Liver (tissue), 9 donors: ENCODE measurements around the gene APBA3. TPM values are rescaled to one million over a fixed set of nuclear protein-coding genes. Genes with fewer than 3 reads are reported as not detected.

Source experiments
- DNase-seq: peaks from one replicate; pipeline ENCODE4 v3.0.0-alpha.2; 2017; ENCODE audit warnings: low spot score
- H3K27ac ChIP-seq, 2 donors: one replicate each; pipeline ENCODE4 v1.7.0; 2013; ENCODE audit warnings: inconsistent platforms in 2 of 2, low read length in 2 of 2, control low read depth in 1 of 2, low read depth in 1 of 2, mild to moderate bottlenecking in 1 of 2
- H3K27me3 ChIP-seq, 4 donors: one replicate each; pipeline versions ENCODE4 v1.6.1 to v1.7.0; 2013; ENCODE audit warnings: low read length in 3 of 4, inconsistent platforms in 1 of 4, mild to moderate bottlenecking in 1 of 4, moderate library complexity in 1 of 4; ENCODE audit not compliant: control insufficient read depth in 4 of 4, insufficient read depth in 4 of 4
- H3K36me3 ChIP-seq, 4 donors: one replicate each; pipeline versions ENCODE4 v1.6.1 to v1.7.0; 2013; ENCODE audit warnings: low read length in 3 of 4, mild to moderate bottlenecking in 3 of 4, low read depth in 1 of 4, moderate library complexity in 1 of 4; ENCODE audit not compliant: control insufficient read depth in 4 of 4, insufficient read depth in 3 of 4
- H3K4me1 ChIP-seq, 4 donors: one replicate each; pipeline versions ENCODE4 v1.6.1 to v1.7.0; 2013; ENCODE audit warnings: low read length in 3 of 4, mild to moderate bottlenecking in 3 of 4, moderate library complexity in 1 of 4; ENCODE audit not compliant: control insufficient read depth in 4 of 4, insufficient read depth in 4 of 4
- H3K4me3 ChIP-seq, 3 donors: one replicate each; pipeline versions ENCODE4 v1.6.1 to v1.7.0; 2013; ENCODE audit warnings: low read length in 3 of 3, control low read depth in 1 of 3, low read depth in 1 of 3, mild to moderate bottlenecking in 1 of 3
- H3K9ac ChIP-seq, 2 donors: one replicate each; pipeline ENCODE4 v1.7.0; 2013; ENCODE audit warnings: low read length in 2 of 2, mild to moderate bottlenecking in 2 of 2, moderate library complexity in 2 of 2, control low read depth in 1 of 2, low read depth in 1 of 2
- H3K9me3 ChIP-seq, 4 donors: one replicate each; pipeline versions ENCODE4 v1.6.1 to v1.7.0; 2013; ENCODE audit warnings: low read length in 3 of 4; ENCODE audit not compliant: control insufficient read depth in 4 of 4
- EGR1 ChIP-seq, 2 donors: IDR thresholded peaks; 2 replicates each; pipeline ENCODE4 v1.6.1; 2016 to 2018; ENCODE audit warnings: antibody characterized with exemption in 2 of 2, low read depth in 2 of 2
- FOXA1 ChIP-seq: IDR thresholded peaks from 2 replicates; pipeline ENCODE4 v1.6.1; 2016; ENCODE audit warnings: antibody characterized with exemption
- FOXA2 ChIP-seq: IDR thresholded peaks from 2 replicates; pipeline ENCODE4 v1.6.1; 2016; ENCODE audit warnings: antibody characterized with exemption
- GABPA ChIP-seq, 2 donors: IDR thresholded peaks in 1 of 2; conservative IDR thresholded peaks in 1 of 2; 2 replicates each; pipeline ENCODE4 v1.6.1; 2016; ENCODE audit warnings: antibody characterized with exemption in 2 of 2, mild to moderate bottlenecking in 1 of 2, moderate library complexity in 1 of 2
- HNF4A ChIP-seq, 2 donors: conservative IDR thresholded peaks; 2 replicates each; pipeline ENCODE4 v1.6.1; 2016; ENCODE audit warnings: antibody characterized with exemption in 2 of 2, mild to moderate bottlenecking in 2 of 2
- HNF4G ChIP-seq: IDR thresholded peaks from 2 replicates; pipeline ENCODE4 v1.6.1; 2016; ENCODE audit warnings: antibody characterized with exemption
- JUND ChIP-seq, 2 donors: IDR thresholded peaks; 2 replicates each; pipeline ENCODE4 v1.6.1; 2016; ENCODE audit warnings: antibody characterized with exemption in 2 of 2
- NR2F2 ChIP-seq: IDR thresholded peaks from 2 replicates; pipeline ENCODE4 v1.6.1; 2016; ENCODE audit warnings: antibody characterized with exemption
- RAD21 ChIP-seq, 2 donors: IDR thresholded peaks; 2 replicates each; pipeline ENCODE4 v1.6.1; 2016; ENCODE audit warnings: antibody characterized with exemption in 2 of 2, mild to moderate bottlenecking in 2 of 2
- REST ChIP-seq: IDR thresholded peaks from 2 replicates; pipeline ENCODE4 v1.6.1; 2016; ENCODE audit warnings: antibody characterized with exemption, mild to moderate bottlenecking
- RXRA ChIP-seq, 2 donors: IDR thresholded peaks; 2 replicates each; pipeline ENCODE4 v1.6.1; 2017 to 2018; ENCODE audit warnings: antibody characterized with exemption in 2 of 2, mild to moderate bottlenecking in 1 of 2
- SP1 ChIP-seq: IDR thresholded peaks from 2 replicates; pipeline ENCODE4 v1.6.1; 2018; ENCODE audit warnings: antibody characterized with exemption, mild to moderate bottlenecking
- TAF1 ChIP-seq: conservative IDR thresholded peaks from 2 replicates; pipeline ENCODE4 v1.6.1; 2016; ENCODE audit warnings: antibody characterized with exemption, mild to moderate bottlenecking
- YY1 ChIP-seq: IDR thresholded peaks from 2 replicates; pipeline ENCODE4 v1.6.1; 2016; ENCODE audit warnings: antibody characterized with exemption, mild to moderate bottlenecking
- ZBTB33 ChIP-seq: IDR thresholded peaks from 2 replicates; pipeline ENCODE4 v1.6.1; 2016; ENCODE audit warnings: antibody characterized with exemption
- WGBS: extraction: QIAGEN DNeasy Blood & Tissue Kit; methylation state at CpG from one replicate; pipeline ENCODE4 v1.1.7; 2013; 5-methylcytosine and 5-hydroxymethylcytosine counted together
- polyA plus RNA-seq, 2 donors: library from polyadenylated mRNA; stranded (reverse) in 1 of 2; unstranded in 1 of 2; fragments of 200-250 nt in 1 of 2; fragments of >200 nt in 1 of 2; fragmentation: Nextera tagmentation in 1 of 2; extraction: Ambion mirVana in 1 of 2; gene quantifications; one replicate each; pipeline versions ENCODE4 v1.2.1 to v1.2.3, GENCODE V29; 2013 to 2015
- total RNA-seq, 2 donors: library from RNA; depleted of rRNA; stranded (reverse); fragments of >200 nt; gene quantifications; one replicate each; pipeline ENCODE4 v1.2.3, GENCODE V29; 2014
- TF ChIP-seq, protein P1 (sequence below): fragments of 150-350 bp; IDR thresholded peaks from 2 replicates; pipeline ENCODE4 v1.5.1; 2017; ENCODE audit warnings: improper control_type of control experiment, low read depth, low read length; ENCODE audit not compliant: missing input control
- TF ChIP-seq, protein P2 (sequence below): IDR thresholded peaks from 2 replicates; pipeline ENCODE4 v1.6.1; 2016; ENCODE audit warnings: antibody characterized with exemption
- donor health status: healthy.
- donor health status: healthy.
- donor health status: healthy.
- donor health status: healthy.
- donor health status: healthy.

The APBA3 gene
- total and polyA plus RNA-seq, 4 donors, result 6.4 to 24.3 (median 10.7) TPM

DNA sequence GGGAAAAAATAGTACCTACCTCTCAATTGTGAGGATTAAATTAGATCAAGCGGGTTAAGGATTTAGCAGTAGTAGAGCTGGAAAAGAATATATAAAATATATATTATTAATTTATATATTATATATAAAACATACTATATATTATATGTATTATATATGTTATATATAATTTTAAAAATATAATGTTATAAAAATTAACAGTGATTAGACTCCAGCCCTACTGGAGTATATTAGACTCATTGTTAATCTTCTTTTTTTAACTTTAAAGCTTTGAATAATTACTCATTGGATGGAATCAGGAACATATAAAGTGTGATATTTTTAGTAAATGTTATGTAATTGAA, 610 bp upstream of the APBA3 start:
- peak overlapping the region; percentile 94 to 100 for H3K27ac ChIP-seq
- H3K27me3 ChIP-seq, result no peaks in the 10 kb centered on the region
- no peaks in the 10 kb centered on the region for H3K9me3 ChIP-seq
- H3K4me1 ChIP-seq, result peaks cover 5 to 22% (median 14%) of the 10 kb centered on the region in 4 donors
- peaks cover 0 to 18% (median 7%) of the 10 kb centered on the region in 4 donors for H3K36me3 ChIP-seq
- WGBS, result 75% methylated on average over 1 of the region's 1 CpG
- no peak for DNase-seq
- H3K9ac ChIP-seq, result no peak overlapping the region
- H3K4me3 ChIP-seq, result no peak overlapping the region
- TF ChIP-seq REST, result no peak
- no peak for TF ChIP-seq YY1
- no peak for TF ChIP-seq RXRA (IDR thresholded peaks at IDR 0.05)
- no peak for TF ChIP-seq NR2F2
- TF ChIP-seq GABPA (IDR thresholded peaks at IDR 0.05 in 1 of 2, conservative IDR thresholded peaks at IDR 0.05 in 1 of 2), result no peak
- TF ChIP-seq TAF1, result no peak
- no peak for TF ChIP-seq ZBTB33
- TF ChIP-seq, protein P1, sequence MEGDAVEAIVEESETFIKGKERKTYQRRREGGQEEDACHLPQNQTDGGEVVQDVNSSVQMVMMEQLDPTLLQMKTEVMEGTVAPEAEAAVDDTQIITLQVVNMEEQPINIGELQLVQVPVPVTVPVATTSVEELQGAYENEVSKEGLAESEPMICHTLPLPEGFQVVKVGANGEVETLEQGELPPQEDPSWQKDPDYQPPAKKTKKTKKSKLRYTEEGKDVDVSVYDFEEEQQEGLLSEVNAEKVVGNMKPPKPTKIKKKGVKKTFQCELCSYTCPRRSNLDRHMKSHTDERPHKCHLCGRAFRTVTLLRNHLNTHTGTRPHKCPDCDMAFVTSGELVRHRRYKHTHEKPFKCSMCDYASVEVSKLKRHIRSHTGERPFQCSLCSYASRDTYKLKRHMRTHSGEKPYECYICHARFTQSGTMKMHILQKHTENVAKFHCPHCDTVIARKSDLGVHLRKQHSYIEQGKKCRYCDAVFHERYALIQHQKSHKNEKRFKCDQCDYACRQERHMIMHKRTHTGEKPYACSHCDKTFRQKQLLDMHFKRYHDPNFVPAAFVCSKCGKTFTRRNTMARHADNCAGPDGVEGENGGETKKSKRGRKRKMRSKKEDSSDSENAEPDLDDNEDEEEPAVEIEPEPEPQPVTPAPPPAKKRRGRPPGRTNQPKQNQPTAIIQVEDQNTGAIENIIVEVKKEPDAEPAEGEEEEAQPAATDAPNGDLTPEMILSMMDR, result no peak
- TF ChIP-seq EGR1 (IDR thresholded peaks at IDR 0.05; ENCODE audit: low read depth in 2 of 2), result no peak
- TF ChIP-seq SP1, result no peak
- no peak for TF ChIP-seq FOXA1

DNA sequence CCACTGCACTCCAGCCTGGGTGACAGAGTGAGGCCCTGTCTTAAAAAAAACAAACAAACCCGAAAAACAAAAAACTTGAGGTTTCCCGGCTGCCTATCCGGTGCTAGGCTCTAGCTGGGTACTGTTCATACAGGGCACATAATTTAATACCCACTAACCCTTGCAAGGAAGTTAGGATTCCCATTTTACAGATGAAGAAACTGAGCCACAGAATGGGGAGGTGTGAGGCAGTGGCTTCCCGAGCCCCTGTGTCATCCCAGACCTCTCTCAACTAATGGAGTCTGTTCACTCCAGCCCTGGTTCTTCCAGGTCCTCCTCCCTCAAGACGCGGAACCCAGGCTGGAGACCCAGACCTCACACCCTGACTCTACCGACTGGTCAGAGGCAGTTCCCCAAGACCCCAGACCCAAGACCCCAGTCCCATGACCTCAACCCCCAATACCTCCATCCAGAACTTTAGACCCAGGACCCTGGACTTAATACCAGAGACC, 576 bp downstream of the APBA3 start:
- Histone ChIP-seq H3K9ac (peak overlapping the region; percentile 96 to 98), H3K9me3 (no peaks in the 10 kb centered on the region), H3K27me3 (no peaks in the 10 kb centered on the region), H3K4me3 (peak overlapping the region; percentile 78 to 90 (median 83)), H3K27ac (peak overlapping the region; percentile 77 to 100), H3K36me3 (peaks cover 0 to 11% (median 4%) of the 10 kb centered on the region in 4 donors), H3K4me1 (peaks cover 5 to 22% (median 14%) of the 10 kb centered on the region in 4 donors)
- DNase-seq, result no peak
- WGBS, result 22% methylated on average over 7 of the region's 7 CpGs
- TF ChIP-seq FOXA2 (no peak), FOXA1 (no peak), HNF4G (no peak), RAD21 (IDR thresholded peaks at IDR 0.05) (no peak), ZBTB33 (no peak), EGR1 (IDR thresholded peaks at IDR 0.05; ENCODE audit: low read depth in 2 of 2) (no peak), GABPA (IDR thresholded peaks at IDR 0.05 in 1 of 2, conservative IDR thresholded peaks at IDR 0.05 in 1 of 2) (no peak), JUND (IDR thresholded peaks at IDR 0.05) (no peak), YY1 (no peak), TAF1 (no peak), HNF4A (conservative IDR thresholded peaks at IDR 0.05) (no peak)
- TF ChIP-seq, protein P2, sequence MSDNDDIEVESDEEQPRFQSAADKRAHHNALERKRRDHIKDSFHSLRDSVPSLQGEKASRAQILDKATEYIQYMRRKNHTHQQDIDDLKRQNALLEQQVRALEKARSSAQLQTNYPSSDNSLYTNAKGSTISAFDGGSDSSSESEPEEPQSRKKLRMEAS, result no peak
- TF ChIP-seq, protein P1, result no peak
